ENCODE data around the gene HK3. TPM values are rescaled to one million over a fixed set of nuclear protein-coding genes. Genes with fewer than 3 reads are reported as not detected.
"Not testable (repeated sequence)": the region's sequence is repeated elsewhere in the genome, so short reads cannot be mapped to it uniquely, and the experiment has no call there.

Gene HK3
- total RNA-seq, 1 donor from 2014 or later: 5.6 TPM

DNA sequence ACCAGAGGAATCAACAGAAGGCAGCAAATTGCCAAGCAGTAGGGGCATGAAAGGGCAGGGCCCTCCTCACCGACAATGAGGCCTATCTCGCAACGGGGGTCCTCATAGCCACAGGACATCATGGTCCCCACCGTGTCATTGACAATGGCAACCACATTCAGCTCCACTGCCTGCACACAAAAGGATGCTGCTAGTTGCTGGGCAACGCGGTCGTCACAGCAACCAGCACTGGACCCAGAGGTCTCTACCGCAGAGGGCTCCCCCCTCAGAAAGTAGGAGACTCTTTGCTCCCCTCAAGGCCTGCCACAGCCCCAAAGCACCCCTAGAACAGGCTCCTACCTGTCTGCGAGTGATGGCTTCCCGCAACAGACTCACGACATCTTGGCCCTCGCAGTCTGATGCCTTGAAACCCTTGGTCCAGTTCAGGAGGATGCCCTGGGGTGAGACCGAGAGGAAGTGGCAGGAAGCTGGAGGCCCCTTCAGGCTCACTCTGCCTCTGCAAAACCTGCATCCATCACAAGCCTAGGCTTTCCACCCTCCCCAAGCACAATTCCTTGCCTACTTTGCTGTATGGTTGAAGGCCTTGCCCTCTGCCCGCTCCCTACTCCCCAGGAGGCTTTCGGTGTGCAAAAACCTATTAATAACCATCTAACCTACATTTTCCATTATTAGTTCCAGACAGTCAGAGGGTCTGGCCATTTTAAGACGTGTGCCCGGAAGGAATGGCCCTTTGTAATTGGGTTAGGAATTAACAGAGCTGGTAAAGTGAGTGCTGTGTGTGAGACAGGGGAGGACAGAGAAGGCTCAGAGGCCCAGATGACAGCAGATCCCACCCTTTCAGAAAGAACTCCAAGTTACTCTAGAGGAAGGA lies 15.2 kb downstream of the HK3 start:
- DNase-seq (ENCODE audit: low spot score): no peak

DNA sequence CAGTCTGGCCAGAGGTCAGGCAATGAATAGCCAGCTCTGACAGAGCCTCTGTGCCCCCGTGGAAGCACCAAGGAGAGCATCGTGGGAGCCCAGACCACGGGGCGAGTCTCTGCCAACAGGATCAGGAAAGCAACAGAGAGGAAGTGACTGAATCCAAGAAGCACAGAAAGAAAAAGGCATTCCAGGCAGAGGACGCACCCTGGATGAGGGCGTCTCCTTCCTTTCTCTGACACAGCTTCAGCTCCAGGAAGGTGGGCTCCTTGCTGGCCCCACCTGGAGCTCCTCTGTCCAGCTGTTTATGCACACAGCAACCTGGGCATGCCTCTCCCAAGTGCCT lies 16.6 kb downstream of the HK3 start:
- no peak for DNase-seq (ENCODE audit: low spot score)

DNA sequence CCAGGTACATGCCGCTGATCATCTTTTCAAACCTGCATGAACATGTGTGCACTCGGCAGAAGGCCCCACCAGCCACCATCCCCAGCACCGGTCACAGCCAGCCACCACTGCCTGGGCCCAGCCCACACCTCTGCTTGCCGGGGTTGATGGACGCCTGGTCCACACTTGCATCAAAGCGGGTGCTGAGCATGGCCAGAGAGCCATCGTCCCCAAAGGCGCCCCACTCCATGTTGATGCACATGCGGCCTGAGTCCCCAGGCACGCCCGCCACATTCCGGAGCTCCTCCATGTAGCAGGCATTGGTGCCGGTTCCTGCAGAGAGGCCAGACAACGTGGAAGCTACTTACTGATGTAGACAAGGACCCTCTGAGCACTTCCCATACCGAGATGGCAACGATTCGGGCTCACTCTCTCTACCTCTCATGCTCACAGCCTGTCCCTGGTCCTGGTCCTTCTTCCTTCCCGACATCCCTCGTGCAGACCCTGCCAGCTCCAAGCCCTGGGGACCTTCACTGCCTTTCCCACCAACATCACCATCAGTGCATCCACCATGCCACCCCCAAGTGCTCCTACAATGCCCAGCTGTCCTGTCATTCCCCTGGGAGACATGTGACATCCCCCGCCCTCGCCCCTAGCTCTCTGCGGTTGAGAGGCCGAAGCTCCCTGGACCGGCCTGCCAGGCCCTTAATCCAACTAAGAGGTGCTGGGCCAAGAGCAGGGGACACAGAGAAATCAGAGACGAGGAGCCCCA lies 17.2 kb downstream of the HK3 start:
- DNase-seq (ENCODE audit: low spot score): no peak

DNA sequence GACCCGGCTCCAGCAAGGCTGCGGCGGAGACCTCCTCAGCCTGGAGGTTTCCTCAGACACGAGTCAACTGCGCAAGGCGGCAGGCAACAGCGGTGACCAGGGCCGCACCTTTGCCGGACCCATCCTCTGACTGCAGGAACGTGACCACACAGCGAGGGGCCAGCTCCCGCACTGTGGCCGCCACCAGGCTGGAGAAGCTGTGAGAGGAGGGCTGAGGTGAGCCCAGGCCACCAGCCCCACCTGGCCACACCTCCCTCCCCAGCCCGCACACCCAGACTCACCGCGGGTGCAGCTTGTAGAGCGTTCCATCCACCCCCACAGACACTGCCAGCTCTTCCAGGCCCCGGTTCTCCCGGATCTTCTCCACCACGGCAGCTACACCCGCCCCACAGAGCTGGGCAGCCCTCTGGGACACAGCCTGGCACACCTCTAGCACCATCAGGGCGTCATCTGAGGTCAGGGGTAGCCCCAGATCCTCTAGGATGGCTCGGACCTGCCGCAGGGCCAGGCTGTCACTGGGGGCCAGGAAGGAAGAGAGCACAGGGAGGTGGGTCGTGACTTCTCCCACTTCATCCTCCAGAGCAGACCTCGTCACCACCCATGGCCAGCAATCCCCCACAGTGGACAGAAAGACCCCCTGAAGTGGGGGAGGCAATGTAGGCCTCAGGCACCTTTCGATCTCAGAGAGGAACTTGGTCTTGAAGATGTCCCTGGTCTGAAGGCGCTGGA lies 18.0 kb downstream of the HK3 start:
- no peak for DNase-seq (ENCODE audit: low spot score)

DNA sequence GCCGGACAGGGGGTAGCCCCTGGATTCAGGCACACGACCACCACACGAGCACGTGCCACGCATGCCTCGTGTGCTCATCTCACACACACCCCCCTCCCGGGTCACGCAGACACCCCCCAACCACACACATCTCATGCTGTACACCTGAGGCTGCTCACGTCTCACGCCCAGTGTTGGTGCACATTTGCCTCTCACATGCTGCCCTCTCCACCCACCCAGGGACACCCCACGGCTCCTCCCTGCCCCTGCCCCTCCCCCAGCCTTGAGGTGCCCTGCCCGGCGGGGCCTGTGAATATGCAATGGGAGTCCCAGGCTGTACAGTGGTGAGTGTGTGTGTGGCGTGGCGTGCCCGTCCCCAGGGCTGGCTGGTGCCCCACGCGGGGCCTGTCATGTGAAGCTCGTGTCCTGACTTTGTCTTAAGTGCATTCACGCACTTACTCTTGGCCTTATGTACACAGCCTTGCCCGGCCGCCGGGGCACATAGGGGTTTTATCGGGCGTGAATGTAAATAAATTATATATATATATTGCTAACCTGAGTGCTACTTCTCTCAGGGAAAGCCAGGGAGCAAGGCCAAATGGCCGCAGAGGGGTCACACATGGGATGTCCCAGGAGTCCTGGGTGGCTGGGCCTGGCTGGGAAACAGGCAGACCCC lies 18.7 kb downstream of the HK3 start:
- no peak for DNase-seq (ENCODE audit: low spot score)

DNA sequence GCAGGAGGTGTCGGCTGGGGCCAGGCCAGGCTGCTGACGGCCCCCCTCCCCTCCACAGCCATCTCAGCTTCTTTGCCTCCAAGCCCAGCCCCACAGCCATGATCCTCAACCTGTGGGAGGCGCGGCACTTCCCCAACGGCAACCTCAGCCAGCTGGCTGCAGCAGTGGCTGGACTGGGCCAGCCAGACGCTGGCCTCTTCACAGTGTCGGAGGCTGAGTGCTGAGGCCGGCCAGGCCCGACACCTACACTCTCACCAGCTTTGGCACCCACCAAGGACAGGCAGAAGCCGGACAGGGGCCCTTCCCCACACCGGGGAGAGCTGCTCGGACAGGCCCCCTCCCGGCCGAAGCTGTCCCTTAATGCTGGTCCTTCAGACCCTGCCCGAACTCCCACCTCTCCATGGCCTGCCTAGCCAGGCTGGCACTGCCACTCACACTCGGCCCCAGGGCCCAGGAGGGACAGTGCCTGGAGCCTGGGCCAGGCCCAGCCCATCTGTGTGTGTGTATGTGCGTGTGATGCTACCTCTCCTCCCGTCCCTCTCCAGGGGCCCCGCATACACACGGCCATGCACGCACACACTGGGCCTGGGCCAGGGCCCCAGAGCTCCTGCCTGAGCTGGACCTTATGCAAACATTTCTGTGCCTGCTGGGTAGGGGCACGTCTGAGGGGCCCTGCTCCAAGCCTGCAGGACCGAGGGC lies 19.3 kb downstream of the HK3 start:
- DNase-seq (ENCODE audit: low spot score): no peak

DNA sequence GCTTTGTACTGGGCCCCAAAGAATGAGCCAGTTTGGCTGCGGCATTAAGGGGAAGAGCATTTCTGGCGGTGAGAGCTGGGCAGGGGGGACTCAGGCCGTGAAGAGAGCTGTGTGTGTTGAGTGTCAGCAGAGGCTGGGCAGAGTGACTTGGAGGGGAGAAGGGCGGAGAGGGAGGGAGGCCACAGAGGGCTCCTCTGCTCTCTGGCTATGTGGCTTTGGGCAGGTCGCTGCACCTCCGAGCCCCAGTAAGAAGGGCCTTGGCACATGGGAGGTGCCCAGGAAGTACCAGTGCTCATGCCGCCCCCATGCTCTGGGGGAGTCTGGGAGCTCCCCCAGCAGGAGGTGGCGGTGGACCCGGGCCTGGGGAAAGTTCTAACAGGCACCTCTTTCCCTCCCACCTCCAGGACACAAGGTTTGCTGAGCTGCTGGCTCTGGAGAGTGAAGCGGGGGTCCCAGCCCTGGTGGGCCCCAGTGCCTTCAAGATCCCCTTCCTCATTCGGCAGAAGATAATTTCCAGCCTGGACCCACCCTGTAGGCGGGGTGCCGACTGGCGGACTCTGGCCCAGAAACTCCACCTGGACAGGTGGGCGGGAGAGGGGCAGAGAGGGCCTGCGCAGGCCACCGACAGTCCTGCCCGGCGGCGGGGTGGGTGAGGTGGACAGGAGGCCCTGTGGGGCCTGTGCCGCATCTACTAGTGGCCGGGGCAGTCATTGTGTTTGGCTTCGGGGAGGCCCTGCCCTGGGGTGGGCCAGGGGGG lies 20.1 kb downstream of the HK3 start:
- no peak for DNase-seq (ENCODE audit: low spot score)

DNA sequence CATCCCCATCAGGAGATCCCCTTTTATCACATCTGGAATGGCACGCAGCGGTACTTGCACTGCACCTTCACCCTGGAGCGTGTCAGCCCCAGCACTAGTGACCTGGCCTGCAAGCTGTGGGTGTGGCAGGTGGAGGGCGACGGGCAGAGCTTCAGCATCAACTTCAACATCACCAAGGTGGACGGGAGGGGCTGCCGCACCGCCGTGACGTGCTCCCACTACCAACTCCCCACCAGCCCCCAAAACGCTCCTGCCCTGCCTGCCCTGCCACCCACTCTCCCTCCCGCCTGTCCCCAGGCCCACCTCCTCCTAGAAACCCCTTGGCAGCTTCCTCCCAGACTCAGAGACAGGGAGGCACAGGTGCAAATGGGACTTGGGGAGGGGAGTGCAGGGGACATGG lies 20.7 kb downstream of the HK3 start:
- no peak for DNase-seq (ENCODE audit: low spot score)

DNA sequence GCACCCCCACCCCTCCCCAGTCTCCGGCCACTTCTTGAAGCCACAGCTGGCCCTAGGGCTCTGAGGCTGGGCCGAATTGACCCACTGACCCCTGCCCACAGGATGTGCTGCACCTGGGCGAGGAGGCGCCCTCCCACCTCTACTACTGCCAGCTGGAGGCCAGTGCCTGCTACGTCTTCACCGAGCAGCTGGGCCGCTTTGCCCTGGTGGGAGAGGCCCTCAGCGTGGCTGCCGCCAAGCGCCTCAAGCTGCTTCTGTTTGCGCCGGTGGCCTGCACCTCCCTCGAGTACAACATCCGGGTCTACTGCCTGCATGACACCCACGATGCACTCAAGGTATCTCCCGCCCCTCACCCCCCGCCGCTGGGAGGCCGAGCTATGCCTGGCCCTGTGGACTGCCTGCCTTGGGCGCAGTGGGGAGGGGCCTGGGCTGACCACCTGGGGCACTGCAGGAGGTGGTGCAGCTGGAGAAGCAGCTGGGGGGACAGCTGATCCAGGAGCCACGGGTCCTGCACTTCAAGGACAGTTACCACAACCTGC lies 21.3 kb downstream of the HK3 start:
- DNase-seq (ENCODE audit: low spot score): no peak

DNA sequence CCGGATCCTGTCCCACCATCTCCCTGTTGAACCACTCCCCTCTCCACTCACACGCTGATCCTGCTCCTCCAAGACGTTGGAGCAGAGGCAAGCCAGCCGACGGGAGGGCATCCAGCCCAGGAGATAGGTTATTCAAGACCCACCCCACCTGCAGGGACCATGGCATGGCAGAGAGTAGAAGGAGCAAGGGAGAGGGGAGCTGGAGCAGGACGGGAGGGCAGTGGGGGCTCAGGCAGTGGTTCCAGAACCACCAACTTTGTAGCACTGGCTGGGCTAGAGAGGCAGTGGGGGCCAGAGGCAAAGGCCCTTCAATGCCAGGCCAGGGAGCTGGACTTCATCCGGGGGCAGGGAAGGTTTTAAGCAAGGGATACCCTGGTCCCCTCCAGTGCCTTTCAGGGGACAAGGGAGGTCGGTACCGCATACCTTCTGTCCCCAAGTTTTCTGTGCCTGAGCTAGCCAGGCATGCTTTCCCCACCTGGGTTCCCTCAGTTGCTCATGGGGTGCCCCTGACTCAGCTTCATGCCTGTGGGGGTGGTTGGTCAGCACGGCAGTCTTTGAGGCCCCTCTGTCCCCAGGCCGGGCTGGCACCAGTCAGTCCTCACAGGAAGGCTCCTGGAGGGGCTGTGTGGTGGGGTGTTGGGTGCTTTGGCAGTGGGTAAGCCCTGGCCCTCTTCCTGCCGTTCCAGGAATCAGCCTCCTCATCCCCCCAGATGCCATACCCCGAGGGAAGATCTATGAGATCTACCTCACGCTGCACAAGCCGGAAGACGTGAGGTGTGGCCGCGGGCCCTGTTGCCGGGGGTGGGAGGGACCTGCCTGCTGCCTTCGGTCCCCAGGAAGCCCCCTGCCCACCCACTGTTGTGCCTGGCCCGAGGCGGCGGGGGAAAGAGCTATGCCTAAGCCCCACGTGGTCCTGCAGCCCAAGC lies 22.4 kb downstream of the HK3 start:
- no peak for DNase-seq (ENCODE audit: low spot score)

DNA sequence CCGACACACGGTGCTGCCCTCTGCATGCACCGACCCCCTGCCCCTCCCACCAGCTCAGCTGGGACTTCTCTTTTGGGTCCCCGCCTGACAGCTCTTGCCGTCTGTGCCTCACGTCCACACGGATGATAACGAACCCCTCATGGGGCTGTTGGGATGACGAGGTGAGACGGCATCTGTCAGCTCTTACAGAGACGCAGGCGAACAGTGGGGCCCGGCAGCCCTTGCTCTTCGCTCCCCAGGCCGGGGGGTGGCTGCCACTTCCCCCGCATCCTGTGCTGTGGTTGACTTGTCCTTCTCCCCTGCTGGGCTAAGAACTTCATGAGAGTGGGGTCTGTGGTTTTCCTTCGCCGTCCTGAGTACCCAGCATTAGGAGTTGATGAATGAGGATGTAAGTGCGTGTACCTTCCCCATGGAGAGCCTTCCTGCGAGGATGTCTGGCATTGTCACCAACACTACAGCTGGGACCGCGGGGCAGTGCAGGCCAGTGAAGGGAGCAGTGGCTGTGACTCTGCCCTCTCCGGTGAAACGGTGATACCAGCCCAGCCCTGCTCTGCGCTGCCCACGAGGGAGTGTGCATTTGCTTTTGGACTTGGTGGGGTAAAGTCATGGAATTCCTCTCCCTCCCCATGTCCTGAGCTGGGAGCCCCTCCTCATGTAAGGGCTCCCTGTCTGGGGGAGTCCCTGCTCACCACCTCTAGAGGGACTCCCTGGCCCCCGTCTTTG lies 23.2 kb downstream of the HK3 start:
- no peak for DNase-seq (ENCODE audit: low spot score)

DNA sequence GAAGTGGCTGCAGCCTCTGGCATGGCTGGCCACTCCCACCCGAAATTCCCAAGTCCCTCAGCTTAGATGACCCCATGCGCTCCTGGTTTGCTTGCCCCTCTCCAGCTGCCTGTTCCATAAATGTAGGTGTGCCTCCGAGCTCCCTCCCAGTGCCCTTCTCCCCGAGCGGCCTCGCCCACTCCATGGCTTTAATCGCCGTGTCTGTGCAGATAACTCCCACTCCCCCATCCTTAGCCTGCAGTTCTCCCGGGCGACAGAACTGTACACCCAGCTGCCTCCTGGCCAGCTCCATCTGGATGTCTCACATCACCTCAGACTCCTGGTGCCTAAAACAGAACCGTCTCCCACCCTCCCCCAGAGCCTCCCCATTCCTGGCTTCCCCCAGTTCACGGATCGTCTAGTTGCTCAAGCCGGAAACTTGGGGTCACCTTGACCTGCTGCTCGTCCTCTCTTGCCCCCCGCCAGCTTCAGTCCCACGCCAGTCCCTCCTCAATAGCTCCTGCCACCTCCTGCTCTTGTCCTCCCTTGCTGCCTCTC lies 24.1 kb downstream of the HK3 start:
- no peak for DNase-seq (ENCODE audit: low spot score)

DNA sequence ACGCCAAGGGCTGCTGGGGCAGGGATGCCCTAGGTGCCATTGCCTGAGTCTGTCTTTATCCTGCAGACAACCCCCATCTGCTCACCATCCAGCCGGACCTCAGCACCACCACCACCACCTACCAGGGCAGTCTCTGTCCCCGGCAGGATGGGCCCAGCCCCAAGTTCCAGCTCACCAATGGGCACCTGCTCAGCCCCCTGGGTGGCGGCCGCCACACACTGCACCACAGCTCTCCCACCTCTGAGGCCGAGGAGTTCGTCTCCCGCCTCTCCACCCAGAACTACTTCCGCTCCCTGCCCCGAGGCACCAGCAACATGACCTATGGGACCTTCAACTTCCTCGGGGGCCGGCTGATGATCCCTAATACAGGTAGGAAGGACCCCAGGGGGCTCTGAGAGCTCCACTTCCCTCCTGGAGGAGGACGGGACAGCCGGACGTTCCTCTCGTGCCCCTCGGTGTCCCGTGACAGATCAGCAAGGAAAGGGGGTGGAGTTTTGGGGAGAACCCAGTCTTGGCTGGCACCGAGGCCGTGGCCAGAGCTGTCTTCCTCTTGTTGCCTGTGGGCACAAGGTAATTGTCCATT lies 24.9 kb downstream of the HK3 start:
- no peak for DNase-seq (ENCODE audit: low spot score)

DNA sequence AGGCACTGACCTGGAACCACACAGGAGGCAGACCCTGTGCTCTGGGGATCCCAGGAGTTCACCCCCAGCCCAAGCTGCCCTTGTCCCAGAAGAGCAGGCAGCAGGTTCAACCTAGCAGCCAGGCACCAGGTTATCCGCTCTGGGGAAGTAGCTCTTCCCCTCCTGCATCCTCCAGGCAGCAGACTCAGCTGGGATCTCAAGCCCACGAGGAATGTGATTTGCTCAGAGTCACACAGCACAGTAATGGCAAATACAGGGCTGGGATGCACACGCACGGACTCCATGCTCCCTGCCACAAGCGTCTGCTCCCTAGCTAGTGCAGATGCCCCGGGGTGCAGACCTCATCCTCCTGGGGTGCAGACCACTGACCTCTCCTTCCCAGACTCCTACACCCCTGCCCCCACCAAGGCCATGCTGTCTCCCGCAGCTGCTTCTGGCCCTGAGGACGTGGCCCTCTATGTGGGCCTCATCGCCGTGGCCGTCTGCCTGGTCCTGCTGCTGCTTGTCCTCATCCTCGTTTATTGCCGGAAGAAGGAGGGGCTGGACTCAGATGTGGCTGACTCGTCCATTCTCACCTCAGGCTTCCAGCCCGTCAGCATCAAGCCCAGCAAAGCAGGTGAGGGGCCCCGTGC lies 25.5 kb downstream of the HK3 start:
- no peak for DNase-seq (ENCODE audit: low spot score)

DNA sequence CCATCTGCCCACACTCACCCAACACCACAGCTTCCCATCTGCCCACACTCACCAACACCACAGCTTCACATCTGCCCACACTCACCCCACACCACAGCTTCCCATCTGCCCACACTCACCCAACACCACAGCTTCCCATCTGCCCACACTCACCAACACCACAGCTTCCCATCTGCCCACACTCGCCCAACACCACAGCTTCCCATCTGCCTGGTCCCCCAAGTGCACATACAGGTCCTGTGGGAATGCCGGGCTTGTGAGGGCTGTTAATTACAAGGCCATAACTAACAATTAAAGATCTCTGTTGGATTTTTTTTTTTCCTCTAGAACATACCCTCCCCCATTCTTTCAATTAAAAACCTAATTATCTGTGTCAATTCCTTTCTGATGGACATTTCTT lies 26.1 kb downstream of the HK3 start:
- DNase-seq (ENCODE audit: low spot score): not testable (repeated sequence)

DNA sequence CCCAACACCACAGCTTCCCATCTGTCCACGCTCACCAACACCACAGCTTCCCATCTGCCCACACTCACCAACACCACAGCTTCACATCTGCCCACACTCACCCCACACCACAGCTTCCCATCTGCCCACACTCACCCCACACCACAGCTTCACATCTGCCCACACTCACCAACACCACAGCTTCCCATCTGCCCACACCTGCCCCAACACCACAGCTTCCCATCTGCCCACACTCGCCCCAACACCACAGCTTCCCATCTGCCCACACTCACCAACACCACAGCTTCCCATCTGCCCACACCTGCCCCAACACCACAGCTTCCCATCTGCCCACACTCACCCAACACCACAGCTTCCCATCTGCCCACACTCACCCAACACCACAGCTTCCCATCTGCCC lies 26.6 kb downstream of the HK3 start:
- DNase-seq (ENCODE audit: low spot score): not testable (repeated sequence)

DNA sequence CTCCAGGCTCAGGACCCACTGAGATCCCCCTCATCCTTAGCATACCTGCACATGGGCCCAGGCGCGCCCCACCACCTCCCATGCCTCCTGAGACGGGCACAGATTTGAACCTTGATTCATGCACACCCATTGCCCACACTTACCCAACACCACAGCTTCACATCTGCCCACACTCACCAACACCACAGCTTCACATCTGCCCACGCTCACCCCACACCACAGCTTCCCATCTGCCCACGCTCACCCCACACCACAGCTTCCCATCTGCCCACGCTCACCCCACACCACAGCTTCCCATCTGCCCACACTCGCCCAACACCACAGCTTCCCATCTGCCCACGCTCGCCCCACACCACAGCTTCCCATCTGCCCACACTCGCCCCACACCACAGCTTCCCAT lies 28.5 kb downstream of the HK3 start:
- DNase-seq (ENCODE audit: low spot score): not testable (repeated sequence)
